ENCODE results near the gene CCDC6. TPM values are rescaled to one million over a fixed set of nuclear protein-coding genes. Genes with fewer than 3 reads are reported as not detected.
"Not testable (repeated sequence)": the region's sequence is repeated elsewhere in the genome, so short reads cannot be mapped to it uniquely, and the experiment has no call there.

CCDC6 gene
- total RNA-seq, 1 donor from 2014 or later, result 47.4 TPM

GRCh38 chr10:59793919-59794318, 112.4 kb downstream of the CCDC6 start:
- H3K4me3 ChIP-seq, result no peak overlapping the region
- H3K4me1 ChIP-seq, result peaks cover 14% of the 10 kb centered on the region
- intact Hi-C loops (cut with DNase I), result no loop called here
- no peak for TF ChIP-seq POLR2A (IDR thresholded peaks at IDR 0.05)
- no peak for TF ChIP-seq POLR2AphosphoS5 (IDR thresholded peaks at IDR 0.05; ENCODE audit: insufficient read depth in 1 of 2, low read depth in 1 of 2)
- no peak for TF ChIP-seq CTCF (IDR thresholded peaks at IDR 0.05)
- peaks cover 0 to 36% of the 10 kb centered on the region in 2 donors for H3K36me3 ChIP-seq
- no peaks in the 10 kb centered on the region for H3K27me3 ChIP-seq
- H3K9me3 ChIP-seq, result no peaks in the 10 kb centered on the region
- no peak for DNase-seq (ENCODE audit: extremely low spot score in 2 of 2)
- peak overlapping the region; percentile 18 for H3K27ac ChIP-seq

- H3K36me3 ChIP-seq, result peaks cover 0 to 36% of the 10 kb centered on the region in 2 donors
- no peak for DNase-seq (ENCODE audit: extremely low spot score in 2 of 2)
- H3K27me3 ChIP-seq, result no peaks in the 10 kb centered on the region
- no peak overlapping the region for H3K27ac ChIP-seq
- TF ChIP-seq POLR2A (IDR thresholded peaks at IDR 0.05), result no peak
- no peak for TF ChIP-seq POLR2AphosphoS5 (IDR thresholded peaks at IDR 0.05; ENCODE audit: insufficient read depth in 1 of 2, low read depth in 1 of 2)
- no peak for TF ChIP-seq CTCF (IDR thresholded peaks at IDR 0.05)
- no peak overlapping the region for H3K4me3 ChIP-seq
- H3K9me3 ChIP-seq, result no peaks in the 10 kb centered on the region
- intact Hi-C loops (cut with DNase I), result no loop called here
- H3K4me1 ChIP-seq, result peaks cover 14% of the 10 kb centered on the region
Observed at GRCh38 chr10:59792812-59793211, 113.5 kb downstream of the CCDC6 start.

- Histone ChIP-seq H3K27ac (no peak overlapping the region), H3K4me1 (peaks cover 14% of the 10 kb centered on the region), H3K9me3 (no peaks in the 10 kb centered on the region), H3K36me3 (peaks cover 0 to 36% of the 10 kb centered on the region in 2 donors), H3K27me3 (no peaks in the 10 kb centered on the region), H3K4me3 (no peak overlapping the region)
- DNase-seq (ENCODE audit: extremely low spot score in 2 of 2), result no peak
- TF ChIP-seq CTCF (IDR thresholded peaks at IDR 0.05), result no peak
- no peak for TF ChIP-seq POLR2A (IDR thresholded peaks at IDR 0.05)
- TF ChIP-seq POLR2AphosphoS5 (IDR thresholded peaks at IDR 0.05; ENCODE audit: insufficient read depth in 1 of 2, low read depth in 1 of 2), result no peak
- intact Hi-C loops (cut with DNase I), result no loop called here
Observed at GRCh38 chr10:59791601-59792000, 114.8 kb downstream of the CCDC6 start.

DNA sequence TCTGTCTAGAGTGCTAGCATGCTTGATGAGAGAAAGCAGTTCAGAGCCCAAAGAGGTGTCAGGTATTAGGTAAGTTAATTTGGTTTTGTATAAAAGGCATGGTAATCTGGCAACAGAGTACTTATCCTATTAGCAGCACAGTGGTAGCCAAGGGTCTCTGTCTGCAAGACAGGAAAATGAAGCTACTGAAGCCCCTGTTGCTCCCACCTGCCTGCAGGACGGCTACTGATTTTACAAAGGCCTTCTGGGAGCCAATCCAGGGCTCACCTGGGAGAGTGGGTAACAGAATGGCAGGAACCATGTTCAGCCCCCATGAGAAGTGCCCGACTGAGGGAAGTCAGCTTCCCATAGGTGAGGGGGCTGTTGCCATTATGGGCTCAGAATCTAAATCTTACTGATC, 116.3 kb downstream of the CCDC6 start:
- DNase-seq (ENCODE audit: extremely low spot score in 2 of 2); H3K27me3 ChIP-seq; H3K4me3 ChIP-seq; intact Hi-C loops (cut with DNase I); H3K9me3 ChIP-seq: not testable (repeated sequence)
- Histone ChIP-seq H3K36me3 (peaks cover 0 to 36% of the 10 kb centered on the region in 2 donors), H3K27ac (peak overlapping the region; percentile 36), H3K4me1 (peaks cover 14% of the 10 kb centered on the region)

DNA sequence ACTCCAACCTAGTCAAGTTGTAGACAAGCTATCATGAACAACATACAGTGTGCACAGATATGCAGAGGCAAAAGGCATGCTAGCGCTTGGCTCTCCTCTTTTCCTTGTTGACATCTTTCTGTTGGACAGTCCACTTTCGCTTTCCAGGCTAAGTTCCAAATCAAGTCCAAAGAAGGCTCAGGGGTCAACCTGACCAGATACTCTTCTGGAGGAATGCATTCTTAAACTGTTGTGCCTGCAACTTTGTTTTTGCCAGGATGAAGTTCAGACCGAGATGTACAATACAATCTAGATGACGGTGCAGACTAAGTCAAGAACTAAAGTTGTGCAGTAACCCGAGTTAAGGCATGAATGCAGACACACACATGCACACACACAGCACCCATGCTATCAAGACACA, 117.4 kb downstream of the CCDC6 start:
- Histone ChIP-seq H3K27ac (peak overlapping the region; percentile 57), H3K4me1 (peaks cover 14% of the 10 kb centered on the region), H3K36me3 (peaks cover 0 to 30% of the 10 kb centered on the region in 2 donors)
- intact Hi-C loops (cut with DNase I); DNase-seq (ENCODE audit: extremely low spot score in 2 of 2); H3K9me3 ChIP-seq; H3K4me3 ChIP-seq; H3K27me3 ChIP-seq: not testable (repeated sequence)

- DNase-seq (ENCODE audit: extremely low spot score in 2 of 2); H3K27me3 ChIP-seq; H3K4me3 ChIP-seq; H3K9me3 ChIP-seq; intact Hi-C loops (cut with DNase I): not testable (repeated sequence)
- Histone ChIP-seq H3K27ac (peak overlapping the region; percentile 33), H3K36me3 (peaks cover 0 to 13% of the 10 kb centered on the region in 2 donors), H3K4me1 (peaks cover 14% of the 10 kb centered on the region)
Observed at GRCh38 chr10:59787032-59787431, 119.3 kb downstream of the CCDC6 start.

- H3K27me3 ChIP-seq; H3K9me3 ChIP-seq; intact Hi-C loops (cut with DNase I); H3K36me3 ChIP-seq; H3K4me3 ChIP-seq; H3K27ac ChIP-seq; DNase-seq (ENCODE audit: extremely low spot score in 2 of 2): not testable (repeated sequence)
- peaks cover 13% of the 10 kb centered on the region for H3K4me1 ChIP-seq
Observed at GRCh38 chr10:59785476-59785875, 120.9 kb downstream of the CCDC6 start.

All from vagina (tissue), 2 donors.